GM18499 (cell line): ENCODE results near the gene EFCAB11.

Experiments used
- ATAC-seq: cut with Tn5 transposase; IDR thresholded peaks from one replicate; pipeline ENCODE4 v1.9.1; 2021; ENCODE audit warnings: moderate number of reproducible peaks; ENCODE audit not compliant: insufficient read depth, unreplicated experiment

The EFCAB11 gene

DNA sequence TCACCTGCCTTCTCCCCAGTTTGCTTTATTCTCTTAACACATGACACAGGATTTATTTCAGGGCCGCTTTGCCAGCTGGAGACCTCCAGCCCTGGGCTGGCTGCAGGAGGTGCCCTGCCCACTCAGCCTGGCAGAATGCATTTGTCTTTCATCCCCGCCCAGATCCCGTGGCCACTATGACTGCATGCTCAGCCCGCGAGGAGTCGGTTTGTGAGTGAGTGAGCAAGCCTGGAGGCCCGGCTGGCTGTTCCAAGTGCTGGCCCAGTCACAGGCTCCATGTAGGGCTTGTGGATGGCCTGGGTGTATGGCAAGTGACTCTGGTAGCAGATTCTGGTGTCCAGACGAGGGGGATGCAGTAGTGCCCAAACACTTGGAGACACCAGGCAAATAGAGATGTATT is 3.3 kb upstream of the EFCAB11 start:
- no peak for ATAC-seq

DNA sequence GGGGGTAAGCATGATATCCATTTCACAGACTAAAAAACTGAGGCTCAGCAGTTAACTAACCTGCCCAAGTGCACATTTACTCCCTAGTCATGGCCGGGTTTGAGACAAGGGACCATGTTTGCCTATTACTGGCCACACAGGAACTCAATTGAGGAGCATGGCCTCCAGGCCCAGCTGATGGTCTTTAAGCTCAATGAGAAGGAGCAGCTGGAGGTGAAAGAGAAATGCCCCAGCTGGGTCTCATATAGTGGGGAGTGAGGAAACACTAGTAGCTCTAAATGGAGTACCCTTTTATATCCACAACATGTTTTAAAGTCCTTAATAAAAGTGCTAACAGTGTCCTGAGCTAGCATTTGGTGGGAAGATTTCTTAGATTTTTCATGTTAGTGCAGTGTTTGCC is 2.8 kb upstream of the EFCAB11 start:
- ATAC-seq: no peak

DNA sequence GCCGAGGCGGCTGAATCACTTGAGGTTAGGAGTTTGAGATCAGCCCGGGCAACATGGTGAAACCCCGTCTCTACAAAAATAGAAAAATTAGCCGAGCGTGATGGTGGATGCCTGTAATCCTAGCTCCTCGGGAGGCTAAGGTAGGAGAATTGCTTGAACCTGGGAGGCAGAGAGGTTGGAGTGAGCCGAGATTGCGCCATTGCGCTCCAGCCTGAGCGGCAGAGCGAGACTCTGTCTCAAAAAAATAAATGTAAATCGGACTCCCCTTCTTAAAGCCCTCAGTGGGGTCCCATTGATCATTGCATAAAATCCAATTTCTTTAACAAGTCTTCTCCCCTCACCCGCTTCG is 2.1 kb upstream of the EFCAB11 start:
- ATAC-seq: no peak

DNA sequence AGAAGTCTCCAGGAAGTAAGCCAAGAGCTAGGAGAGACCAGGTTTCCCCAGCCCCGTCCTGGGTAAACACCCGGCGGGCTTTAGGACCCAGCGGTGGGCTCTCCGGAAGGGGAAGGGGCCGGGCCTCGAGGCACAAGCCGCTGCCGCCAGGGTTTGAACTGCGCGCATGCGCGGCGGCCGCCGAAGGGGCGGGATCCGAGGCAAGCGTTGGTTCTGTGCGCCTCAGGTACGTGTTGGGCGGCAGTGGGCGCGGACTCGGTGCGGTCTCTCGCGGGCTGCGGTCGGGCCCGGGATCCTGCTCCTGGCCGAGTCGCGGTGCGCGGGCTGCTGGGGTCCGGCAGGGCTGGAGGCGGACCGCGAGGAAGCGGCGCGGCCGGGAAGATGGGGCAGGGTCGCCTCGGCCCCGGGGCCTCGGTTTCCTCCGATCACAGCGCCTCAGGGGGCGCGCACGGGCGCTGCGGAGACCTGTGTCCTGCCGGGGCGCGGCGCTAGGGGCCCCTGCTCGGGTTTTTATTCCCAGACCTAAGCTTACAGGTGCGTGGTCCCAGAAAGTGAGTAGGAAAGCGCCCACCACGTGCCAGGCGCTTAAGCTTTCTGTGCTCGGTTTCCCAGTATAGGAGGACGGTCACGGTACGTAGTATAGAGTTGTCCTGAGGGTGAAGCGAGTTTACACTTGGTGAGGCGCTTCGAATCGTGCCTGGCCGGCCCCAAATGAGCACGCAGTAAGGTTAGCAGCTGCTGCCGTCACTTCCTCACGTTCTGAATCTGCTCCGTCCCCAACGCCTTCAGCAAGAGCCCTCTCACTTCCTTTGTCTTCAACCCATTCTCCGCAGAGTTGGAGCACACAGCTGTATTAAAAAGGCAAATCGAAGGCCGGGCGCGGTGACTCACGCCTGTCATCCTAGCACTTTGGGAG is 1.5 kb upstream of the EFCAB11 start, which contains the start of gene TDP1:
Gene TDP1, plus strand, starts transcription at position 183 of the 916 bp plus-strand sequence. CDS start 7,188 bp downstream, outside the sequence.
- peak; percentile 31 for ATAC-seq

DNA sequence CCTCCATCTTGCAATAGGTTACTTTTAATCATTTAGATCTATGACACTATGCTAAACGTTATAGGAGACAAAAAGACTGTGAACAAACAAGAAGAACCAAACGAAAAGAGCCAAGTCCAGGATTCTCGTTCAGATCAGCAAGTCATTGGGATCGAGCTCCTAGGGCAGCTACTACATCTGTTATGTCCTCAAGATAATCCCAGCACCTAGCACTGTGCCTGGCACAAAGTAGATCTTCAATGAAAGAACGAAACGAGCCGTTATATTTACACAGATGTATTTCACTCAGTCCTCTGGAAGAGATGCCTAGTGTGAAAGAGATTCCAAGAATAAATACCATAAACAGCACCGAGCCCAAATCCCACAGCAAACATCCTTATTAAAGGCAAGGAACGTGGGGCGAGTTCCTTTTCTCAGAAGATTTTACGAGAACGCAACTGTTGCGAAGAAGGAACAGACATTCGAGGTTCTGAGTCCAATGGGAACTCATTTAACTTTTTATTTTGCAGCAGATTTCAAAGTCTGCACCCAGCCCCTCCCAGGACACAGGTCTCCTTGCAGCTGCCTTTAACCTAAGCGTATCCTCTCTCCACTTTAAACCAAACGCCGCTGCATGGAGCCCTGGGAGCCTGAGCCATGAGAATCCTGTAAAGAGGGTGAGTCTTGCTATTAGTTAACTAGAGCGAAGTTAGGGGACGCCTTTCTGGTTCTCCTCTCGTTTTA is 653 bp upstream of the EFCAB11 start:
- ATAC-seq: no peak

DNA sequence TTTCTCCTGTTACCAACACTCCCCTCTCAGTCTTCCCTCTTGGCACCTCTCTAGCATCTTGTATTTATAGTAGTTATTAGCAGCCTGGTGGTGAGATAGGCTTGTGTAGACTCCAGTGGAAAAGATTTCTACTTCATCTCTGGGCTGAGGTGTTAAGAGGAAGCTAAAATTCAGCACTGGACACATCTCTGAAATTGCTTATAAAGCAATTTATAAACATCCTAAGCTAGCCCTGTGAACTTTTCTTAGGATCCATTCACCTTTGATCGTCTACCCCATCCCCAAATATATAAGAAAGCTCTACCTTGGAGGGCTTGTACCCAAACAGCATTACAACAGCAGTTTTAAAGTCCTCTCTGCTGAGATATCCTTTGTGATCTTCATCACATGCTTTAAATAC is 928 bp downstream of the EFCAB11 start:
- no peak for ATAC-seq

DNA sequence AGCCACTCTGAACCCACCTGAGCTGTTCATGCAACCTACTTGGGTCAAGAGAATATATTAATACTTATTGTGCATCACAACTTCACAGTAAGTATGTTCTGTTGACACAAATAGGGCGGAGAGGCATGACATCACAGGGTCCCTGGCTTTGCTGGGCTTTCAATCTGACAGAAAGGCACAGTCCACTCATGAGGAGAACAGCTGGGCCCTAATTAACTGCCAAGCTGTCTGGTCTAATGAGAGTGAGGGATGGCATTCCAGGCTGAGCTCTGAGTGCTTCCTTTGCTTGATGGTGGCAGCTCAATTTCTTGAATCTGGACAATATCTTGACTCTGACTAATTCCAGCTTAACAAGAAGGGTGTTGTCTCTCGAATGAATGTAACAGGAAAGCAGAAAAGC is 2.0 kb downstream of the EFCAB11 start:
- ATAC-seq: no peak

DNA sequence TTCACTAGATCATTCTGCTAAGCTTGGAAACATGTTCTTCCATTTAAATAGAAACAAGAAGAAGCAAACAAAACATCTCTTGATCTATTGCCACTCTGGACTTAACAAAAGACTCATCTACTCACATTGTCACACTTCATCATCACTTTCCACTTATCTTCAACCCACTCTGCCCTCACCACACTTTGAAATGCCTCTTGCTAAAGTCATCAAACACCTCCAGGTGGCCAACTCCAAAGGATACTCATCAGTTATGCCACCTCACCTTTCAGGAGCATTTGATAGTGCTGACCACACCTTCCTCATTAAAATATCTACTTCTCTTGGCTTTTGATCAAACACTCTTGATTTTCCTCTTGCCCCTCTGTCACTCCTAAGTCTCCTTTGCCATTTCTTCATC is 7.2 kb downstream of the EFCAB11 start:
- no peak for ATAC-seq

DNA sequence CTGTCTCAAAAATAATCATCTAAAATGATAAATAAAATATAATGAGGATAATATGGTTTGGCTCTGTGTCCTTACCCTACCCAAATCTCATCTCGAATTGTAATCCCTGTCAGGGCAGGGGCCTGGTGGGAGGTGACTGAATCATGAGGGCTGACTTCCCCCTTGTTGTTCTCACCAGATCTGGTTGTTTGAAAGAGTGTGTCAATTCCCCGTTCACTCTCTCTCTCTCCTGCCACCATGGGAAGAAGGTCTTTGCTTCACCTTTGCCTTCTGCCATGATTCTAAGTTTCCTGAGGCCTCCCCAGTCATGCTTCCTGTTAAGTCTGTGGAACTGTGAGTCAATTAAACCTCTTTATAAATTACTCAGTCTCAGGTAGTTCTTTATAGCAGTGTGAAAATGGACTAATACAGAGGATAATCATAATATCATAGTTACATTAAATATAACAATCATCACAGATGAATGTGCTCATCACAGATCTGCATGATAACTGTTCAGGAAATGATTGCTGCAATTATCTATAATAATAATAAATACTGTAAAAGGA is 12.6 kb downstream of the EFCAB11 start:
- no peak for ATAC-seq

DNA sequence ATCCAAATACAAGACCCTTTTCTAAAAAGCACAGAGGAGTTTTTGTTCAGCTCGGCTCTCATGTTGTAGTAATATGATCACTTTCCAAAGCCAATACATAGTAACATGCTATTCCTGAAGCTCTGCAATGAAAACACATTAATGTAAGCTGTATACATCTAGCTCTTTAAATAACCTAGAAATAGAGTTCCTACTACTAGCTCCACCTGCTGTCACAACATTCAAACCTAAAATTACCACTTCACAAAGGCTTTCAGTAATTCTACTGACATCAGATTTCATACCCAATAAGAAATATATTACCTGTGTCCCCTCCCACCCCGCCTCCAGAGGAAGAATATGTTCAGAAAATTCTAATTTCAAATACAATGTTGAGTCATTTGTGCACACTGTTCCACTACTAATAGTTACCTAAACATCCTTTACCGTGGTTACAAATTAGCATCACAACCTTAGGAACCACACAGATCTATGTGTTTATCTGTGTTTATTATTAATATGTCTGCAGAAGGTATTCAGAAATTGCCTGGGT is 17.8 kb downstream of the EFCAB11 start:
- ATAC-seq: no peak

DNA sequence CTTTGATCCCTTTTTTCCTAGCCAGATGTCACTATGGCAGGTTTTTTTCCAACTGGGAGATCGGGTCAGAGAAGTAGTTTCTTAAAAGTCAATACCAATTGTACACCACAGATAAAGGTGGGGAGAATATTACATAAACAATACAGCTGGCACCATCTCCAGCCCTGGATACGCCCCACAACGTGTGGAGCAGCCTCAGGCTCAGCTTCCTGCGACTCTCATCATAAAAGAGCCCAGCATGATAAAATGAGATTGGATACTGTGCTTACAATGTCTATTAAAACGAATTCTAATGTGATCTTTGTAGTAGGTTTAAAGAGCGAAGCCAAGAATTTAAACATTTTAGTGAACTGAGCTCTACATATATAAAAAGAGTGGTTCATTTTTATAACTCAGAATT is 21.5 kb downstream of the EFCAB11 start:
- ATAC-seq: no peak

DNA sequence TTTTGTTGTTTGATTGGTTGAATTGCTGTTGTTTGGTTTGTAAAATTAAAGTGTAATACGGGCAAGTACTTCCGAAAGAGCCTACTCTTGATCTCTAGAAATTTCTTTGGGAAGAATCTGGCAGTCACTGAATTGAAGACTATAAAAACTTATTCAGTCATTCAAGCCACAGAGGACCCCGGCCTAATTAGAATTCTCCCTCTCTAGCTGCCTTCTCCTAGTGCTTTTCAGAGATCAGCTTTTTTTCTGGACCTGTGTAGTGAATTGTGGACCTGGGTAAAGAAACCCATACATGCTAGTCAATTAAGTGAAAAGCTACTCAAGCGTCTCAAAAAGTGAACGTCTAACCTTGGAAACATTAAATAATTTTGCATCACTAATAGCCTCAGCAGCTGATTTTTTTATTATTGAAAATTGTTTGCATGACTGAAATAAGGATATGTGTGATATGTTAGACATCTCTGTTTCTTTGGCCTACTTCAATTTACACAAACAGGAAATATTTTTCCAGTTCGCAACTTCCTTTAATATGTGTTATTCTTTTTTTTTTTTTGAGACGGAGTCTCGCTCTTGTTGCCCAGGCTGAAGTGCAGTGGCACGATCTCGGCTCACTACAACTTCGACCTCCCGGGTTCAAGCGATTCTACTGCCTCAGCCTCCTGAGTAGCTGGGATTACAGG is 27.2 kb downstream of the EFCAB11 start:
- ATAC-seq: no peak

DNA sequence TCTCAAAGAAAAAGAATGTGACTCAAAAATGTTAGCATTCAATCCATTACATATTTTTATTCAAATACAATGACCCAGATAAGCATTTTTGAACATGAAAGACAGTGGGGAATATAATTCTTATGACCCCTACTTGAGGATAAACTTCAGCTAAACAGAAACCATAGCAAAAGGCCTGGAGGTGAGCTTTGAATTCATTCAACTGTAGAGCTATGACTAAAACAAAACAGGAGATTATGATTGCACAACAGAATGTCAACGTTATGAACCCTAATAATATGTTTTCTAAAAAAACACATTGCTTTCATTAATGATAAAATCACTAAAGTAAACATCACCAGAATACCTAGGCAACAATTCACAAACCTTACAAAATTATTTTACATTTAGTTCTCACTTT is 27.8 kb downstream of the EFCAB11 start:
- ATAC-seq: no peak

DNA sequence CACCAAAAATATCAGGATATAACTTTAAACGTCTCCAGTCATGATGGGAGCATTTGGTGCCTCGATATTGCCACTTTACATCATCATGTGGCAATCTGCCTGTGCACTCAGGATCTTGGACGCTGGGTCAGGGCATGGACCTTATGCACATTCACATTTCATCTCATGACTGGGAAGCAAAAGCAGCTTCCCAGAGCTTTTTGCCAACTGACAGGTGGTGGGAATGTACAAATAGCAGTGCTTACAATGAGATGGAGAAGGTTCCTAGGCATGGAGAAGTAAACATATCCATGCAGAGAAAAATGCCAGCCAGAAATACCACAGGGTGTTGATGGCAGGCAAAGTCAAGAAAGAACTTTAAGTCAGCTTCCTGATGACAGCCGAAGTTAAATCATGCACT is 30.3 kb downstream of the EFCAB11 start:
- no peak for ATAC-seq

DNA sequence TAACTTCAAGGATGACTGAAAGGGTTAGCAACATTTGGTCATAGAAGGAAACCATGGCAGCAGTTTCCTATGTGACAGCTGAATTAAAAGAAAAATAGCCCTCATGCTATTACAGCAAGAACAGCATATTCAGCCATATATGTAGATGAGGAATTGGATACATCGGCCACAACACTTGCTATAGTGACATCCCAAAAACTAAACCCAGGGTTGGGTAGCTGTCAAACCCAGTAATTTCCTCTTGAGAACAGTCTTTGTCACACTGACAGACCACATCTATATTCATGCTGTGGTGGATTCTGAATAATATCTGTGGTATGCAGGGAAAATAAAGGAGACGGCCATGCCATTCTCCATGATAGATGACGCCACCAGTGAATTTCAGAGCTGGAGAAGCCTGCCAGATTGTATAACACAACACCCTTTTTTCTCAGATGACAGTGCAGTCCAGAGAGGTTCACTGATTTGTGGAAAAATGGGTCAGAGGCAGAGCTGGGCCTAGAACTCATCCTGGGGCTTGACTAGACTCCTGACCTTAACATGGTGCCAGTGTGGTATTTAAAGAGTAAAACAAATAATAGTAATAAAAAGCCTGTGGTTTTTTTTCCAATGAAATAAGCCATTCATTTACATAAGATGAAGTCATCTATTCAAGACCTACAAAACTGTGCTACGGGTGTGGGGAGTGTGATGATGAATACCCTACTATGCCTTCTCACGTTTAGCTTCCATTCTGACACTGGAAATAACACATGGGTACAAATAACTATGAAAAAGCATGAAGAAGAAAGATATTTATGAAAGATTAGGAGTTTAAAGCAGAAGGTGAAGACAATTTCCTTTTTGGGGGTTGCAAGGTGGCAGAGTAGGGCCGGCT is 32.3 kb downstream of the EFCAB11 start:
- ATAC-seq: no peak

DNA sequence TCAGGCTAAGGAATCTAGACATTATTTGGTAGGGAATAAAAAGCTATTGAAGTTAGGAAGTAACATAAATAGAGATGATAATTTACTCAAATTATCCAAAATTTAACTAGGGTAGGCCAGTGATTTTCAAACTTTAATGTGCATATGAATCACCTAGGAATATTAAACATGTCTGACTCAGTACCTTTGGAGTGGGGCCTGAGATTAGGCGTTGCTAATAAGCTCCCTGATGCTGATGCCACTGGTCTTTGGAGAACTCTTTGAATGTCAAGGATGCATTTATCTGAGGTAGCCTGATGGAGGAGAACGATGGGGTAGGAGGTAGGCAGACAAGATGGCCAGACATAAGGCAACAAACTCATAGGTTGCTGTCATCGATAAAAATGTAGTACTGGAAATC is 33.2 kb downstream of the EFCAB11 start:
- no peak for ATAC-seq

DNA sequence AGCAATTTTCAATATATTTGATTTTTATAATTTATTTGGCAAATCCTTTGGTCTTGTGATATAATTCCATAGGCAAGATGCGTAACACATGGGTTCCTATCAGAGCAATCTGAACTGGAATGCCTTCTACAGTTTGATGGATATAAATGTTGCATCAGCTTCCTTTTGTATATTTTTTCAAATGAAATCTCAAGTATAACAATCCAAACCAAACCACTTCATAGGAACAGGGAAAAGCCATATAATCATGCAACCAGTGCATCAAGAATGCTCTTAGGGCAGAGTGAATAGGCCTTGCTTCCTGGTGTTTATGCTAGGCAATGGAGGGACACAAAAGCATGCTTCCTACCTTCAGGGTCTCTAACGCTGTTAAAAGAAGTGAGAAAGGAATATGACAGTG is 34.5 kb downstream of the EFCAB11 start:
- no peak for ATAC-seq

DNA sequence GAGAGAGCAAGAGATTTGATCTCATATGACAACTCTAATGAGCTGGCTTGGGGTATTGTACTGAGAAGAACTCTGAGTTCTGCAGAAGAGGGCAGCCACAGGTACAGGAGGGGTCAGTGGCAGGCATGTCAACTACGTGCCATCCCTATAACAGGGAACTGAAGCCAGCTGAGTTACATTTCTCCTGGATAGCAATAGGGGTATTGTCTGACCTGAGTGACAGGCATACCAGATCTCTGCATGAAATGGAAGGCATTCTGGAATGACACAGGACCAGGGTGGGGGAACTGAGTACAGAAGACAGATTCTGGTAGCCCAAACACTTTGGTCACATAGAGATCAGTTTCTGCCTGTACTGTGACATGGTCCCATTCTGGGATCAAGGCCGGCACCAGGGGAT is 35.8 kb downstream of the EFCAB11 start:
- ATAC-seq: no peak

DNA sequence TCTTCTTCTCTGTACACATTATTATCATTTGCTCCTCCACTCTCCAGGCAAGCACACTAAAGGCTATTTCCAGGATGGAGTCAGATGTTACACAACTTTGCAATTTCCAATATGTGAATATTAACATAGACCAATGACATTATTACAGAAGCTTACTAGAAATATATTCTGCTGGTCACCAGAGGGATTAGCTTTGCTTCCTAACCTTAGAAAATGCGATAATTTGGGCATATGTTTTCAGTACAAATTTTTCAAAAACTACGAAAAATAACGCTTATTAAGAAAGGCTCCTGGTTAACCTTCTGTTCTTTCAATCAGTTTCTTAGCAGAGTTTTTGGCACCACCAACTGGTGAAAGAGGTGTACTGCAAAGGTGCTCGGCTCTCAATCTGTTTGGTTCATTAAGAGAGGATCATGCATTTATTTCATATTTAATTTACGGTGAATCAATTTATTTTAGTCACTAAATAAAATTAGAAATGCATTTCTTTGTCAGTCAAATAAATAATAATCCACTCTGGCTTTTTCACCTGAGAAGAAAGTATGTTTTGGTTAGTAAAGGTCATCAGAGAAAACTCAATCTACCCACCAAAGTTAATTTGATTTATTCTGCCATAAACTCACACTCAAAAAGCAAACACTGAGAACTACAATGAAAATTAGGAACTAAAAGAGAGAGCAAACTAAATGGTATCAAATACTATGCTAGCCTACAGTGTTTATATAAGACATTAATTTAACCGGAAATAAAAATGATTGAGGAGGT is 39.2 kb downstream of the EFCAB11 start:
- no peak for ATAC-seq
